Keratinocyte (primary cell): ENCODE results near the gene WWC2.

Experiments used
- EZH2 ChIP-seq: IDR thresholded peaks from one replicate; pipeline ENCODE4 v1.6.1; 2012; ENCODE audit warnings: inconsistent platforms, mild to moderate bottlenecking, low read length, moderate library complexity
- TF ChIP-seq, protein P1 (sequence below), 3 experiments: IDR thresholded peaks in 1 of 3; conservative IDR thresholded peaks in 1 of 3; optimal IDR thresholded peaks in 1 of 3; 2 replicates in 2 of 3; 3 replicates in 1 of 3; pipeline versions ENCODE3 to v1.5.1; 2011; ENCODE audit warnings: low read length in 3 of 3, mild to moderate bottlenecking in 3 of 3, moderate library complexity in 2 of 3, control low read depth in 1 of 3, inconsistent platforms in 1 of 3; ENCODE audit not compliant: insufficient read depth in 2 of 3; ENCODE audit errors: extremely low read depth in 1 of 3

- TF ChIP-seq, protein P1, sequence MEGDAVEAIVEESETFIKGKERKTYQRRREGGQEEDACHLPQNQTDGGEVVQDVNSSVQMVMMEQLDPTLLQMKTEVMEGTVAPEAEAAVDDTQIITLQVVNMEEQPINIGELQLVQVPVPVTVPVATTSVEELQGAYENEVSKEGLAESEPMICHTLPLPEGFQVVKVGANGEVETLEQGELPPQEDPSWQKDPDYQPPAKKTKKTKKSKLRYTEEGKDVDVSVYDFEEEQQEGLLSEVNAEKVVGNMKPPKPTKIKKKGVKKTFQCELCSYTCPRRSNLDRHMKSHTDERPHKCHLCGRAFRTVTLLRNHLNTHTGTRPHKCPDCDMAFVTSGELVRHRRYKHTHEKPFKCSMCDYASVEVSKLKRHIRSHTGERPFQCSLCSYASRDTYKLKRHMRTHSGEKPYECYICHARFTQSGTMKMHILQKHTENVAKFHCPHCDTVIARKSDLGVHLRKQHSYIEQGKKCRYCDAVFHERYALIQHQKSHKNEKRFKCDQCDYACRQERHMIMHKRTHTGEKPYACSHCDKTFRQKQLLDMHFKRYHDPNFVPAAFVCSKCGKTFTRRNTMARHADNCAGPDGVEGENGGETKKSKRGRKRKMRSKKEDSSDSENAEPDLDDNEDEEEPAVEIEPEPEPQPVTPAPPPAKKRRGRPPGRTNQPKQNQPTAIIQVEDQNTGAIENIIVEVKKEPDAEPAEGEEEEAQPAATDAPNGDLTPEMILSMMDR (optimal IDR thresholded peaks at IDR 0.05 in 1 of 3, IDR thresholded peaks at IDR 0.05 in 1 of 3, conservative IDR thresholded peaks at IDR 0.05 in 1 of 3; ENCODE audit: extremely low read depth in 1 of 3, insufficient read depth in 2 of 3, low read length in 3 of 3) = no peak
- no peak for TF ChIP-seq EZH2
Measured at GRCh38 chr4:183295711-183296110, 196.7 kb downstream of the WWC2 start.
